ENCODE results near the gene TM6SF1. TPM values are rescaled to one million over a fixed set of nuclear protein-coding genes. Genes with fewer than 3 reads are reported as not detected.
"Not testable (repeated sequence)": the region's sequence is repeated elsewhere in the genome, so short reads cannot be mapped to it uniquely, and the experiment has no call there.

Gene TM6SF1
- total RNA-seq, 4 donors from 2014 or later: 7.1 to 49.1 (median 13.7) TPM

DNA sequence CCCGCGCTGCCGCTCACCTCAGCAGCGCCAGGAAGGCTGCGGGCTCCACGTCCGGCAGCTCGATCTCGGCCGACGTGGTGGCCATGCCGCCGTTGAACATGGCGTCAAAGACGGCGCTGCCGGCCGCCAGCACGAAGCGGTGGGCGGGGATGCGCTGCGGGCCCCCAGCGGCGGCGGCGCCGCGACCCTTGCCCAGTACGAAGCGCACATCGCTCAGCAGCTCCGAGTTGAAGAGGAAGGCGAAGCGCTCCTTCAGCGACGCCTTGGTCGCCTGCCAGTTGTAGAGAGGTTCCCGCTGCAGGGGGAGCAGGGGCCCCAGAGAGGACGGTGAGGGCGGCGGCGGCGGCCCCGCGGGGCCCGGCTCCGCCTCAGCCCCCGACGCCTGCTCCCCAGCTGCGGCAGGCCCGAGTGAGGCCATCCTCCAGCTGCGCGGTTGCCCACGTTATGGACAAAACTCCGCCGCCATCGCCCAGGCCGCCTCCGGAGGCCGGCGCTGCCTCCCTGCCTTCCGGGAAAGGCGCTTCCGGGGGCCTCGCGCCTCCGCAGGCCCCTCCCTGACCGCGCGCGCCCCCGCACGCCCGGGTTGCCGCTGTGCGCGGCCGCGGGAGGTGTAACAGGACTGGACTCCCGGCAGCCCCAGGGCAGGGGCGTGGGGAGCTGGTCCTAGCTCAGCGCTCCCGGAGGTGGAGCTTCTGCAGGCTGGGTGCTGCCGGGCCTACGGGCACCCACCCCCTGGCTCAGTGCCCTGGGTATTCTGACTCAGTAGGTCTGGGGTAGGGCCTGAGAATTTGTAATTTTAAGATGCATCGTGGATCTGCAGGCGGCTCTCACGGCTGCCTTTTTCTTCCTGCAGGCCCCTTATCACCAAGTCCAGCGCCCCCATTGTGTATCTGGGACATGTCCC lies 40.5 kb upstream of the TM6SF1 start, which contains the start of gene BTBD1:
TSS of gene BTBD1 (minus strand) at position 519 of the 904 bp plus-strand sequence. CDS start at position 418, 101 bp downstream.
- Histone ChIP-seq H3K4me1 (peaks cover 33 to 40% of the 10 kb centered on the region in 2 donors), H3K36me3 (no peaks in the 10 kb centered on the region)
- in situ Hi-C loops (cut with MboI; ENCODE audit: low sequenced_read_pairs in 4 of 4): no loop called here

DNA sequence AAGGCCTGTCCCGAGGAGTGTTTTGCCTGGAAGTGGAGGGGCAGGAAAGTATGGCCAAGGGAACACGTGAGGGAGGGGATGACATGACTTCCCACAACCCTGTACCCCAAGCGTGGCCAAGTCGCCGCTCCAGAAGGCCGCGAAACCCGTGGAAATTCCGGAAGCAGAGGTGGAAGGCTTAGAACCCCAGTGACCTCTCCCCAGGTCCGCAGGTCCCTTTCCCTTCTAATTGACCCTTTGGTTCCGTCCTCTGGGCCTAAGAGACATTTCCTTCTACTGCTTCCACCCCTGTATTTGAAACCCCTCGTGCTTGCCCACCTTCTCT lies 39.8 kb upstream of the TM6SF1 start:
- H3K27ac ChIP-seq: peak overlapping the region; percentile 87 to 98 (median 96)
- H3K27me3 ChIP-seq: no peaks in the 10 kb centered on the region
- in situ Hi-C loops (cut with MboI; ENCODE audit: low sequenced_read_pairs in 4 of 4): no loop called here
- peak overlapping the region; percentile 78 to 84 (median 80) for H3K4me3 ChIP-seq
- DNase-seq: no peak
- TF ChIP-seq, protein P1, sequence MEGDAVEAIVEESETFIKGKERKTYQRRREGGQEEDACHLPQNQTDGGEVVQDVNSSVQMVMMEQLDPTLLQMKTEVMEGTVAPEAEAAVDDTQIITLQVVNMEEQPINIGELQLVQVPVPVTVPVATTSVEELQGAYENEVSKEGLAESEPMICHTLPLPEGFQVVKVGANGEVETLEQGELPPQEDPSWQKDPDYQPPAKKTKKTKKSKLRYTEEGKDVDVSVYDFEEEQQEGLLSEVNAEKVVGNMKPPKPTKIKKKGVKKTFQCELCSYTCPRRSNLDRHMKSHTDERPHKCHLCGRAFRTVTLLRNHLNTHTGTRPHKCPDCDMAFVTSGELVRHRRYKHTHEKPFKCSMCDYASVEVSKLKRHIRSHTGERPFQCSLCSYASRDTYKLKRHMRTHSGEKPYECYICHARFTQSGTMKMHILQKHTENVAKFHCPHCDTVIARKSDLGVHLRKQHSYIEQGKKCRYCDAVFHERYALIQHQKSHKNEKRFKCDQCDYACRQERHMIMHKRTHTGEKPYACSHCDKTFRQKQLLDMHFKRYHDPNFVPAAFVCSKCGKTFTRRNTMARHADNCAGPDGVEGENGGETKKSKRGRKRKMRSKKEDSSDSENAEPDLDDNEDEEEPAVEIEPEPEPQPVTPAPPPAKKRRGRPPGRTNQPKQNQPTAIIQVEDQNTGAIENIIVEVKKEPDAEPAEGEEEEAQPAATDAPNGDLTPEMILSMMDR (IDR thresholded peaks at IDR 0.05 in 4 of 5, conservative IDR thresholded peaks at IDR 0.05 in 1 of 5): no peak
- no peak for TF ChIP-seq POLR2A (IDR thresholded peaks at IDR 0.05)
- H3K4me1 ChIP-seq: peaks cover 27 to 34% of the 10 kb centered on the region in 2 donors
- H3K36me3 ChIP-seq: no peaks in the 10 kb centered on the region
- H3K9me3 ChIP-seq: no peaks in the 10 kb centered on the region
- intact Hi-C loops (cut with DNase I; ENCODE audit: low total_unique reads): loop anchor here (5.0 kb wide), 1 partner anchor 260 kb away; the partner anchor contains the start of genes FSD2 and WHAMM
- no peak for ATAC-seq

More for the DNA sequence above, 40.5 kb upstream of the TM6SF1 start, which contains the start of gene BTBD1:
- intact Hi-C loops (cut with DNase I; ENCODE audit: low total_unique reads): loop anchor here (5.0 kb wide), 1 partner anchor 260 kb away; the partner anchor contains the start of genes FSD2 and WHAMM
- no peaks in the 10 kb centered on the region for H3K9me3 ChIP-seq
- peak within 1 kb of the TSS; percentile 78 to 84 (median 80) for H3K4me3 ChIP-seq
- peak within 1 kb of the TSS; percentile 87 to 98 (median 96) for H3K27ac ChIP-seq
- H3K27me3 ChIP-seq: no peaks in the 10 kb centered on the region
- peak; percentile 76 to 81 for ATAC-seq
- TF ChIP-seq POLR2A (IDR thresholded peaks at IDR 0.05): peak; percentile 98
- TF ChIP-seq, protein P1 (IDR thresholded peaks at IDR 0.05 in 4 of 5, conservative IDR thresholded peaks at IDR 0.05 in 1 of 5): peak in 2 of 5 experiments; percentile 9 to 24
- peak; percentile 81 to 93 for DNase-seq

GRCh38 chr15:83068054-83068453 lies 39.4 kb upstream of the TM6SF1 start:
- in situ Hi-C loops (cut with MboI; ENCODE audit: low sequenced_read_pairs in 4 of 4) (no loop called here), intact Hi-C loops (cut with DNase I; ENCODE audit: low total_unique reads) (loop anchor here (5.0 kb wide), 1 partner anchor 261 kb away; the partner anchor contains the start of genes FSD2 and WHAMM)

GRCh38 chr15:83069211-83069642 lies 38.2 kb upstream of the TM6SF1 start:
- H3K4me1 ChIP-seq: peaks cover 10 to 18% of the 10 kb centered on the region in 2 donors
- DNase-seq; H3K9me3 ChIP-seq; H3K27ac ChIP-seq; H3K4me3 ChIP-seq; H3K36me3 ChIP-seq; in situ Hi-C loops (cut with MboI; ENCODE audit: low sequenced_read_pairs in 4 of 4); ATAC-seq; H3K27me3 ChIP-seq: not testable (repeated sequence)
- intact Hi-C loops (cut with DNase I; ENCODE audit: low total_unique reads): loop anchor here (5.0 kb wide), 1 partner anchor 262 kb away; the partner anchor contains the start of genes FSD2 and WHAMM

More at GRCh38 chr15:83068054-83068453, 39.4 kb upstream of the TM6SF1 start:
- no peak for DNase-seq
- TF ChIP-seq POLR2A (IDR thresholded peaks at IDR 0.05): no peak
- TF ChIP-seq, protein P1 (IDR thresholded peaks at IDR 0.05 in 4 of 5, conservative IDR thresholded peaks at IDR 0.05 in 1 of 5): no peak
- peaks cover 22 to 29% of the 10 kb centered on the region in 2 donors for H3K4me1 ChIP-seq
- no peaks in the 10 kb centered on the region for H3K27me3 ChIP-seq
- no peaks in the 10 kb centered on the region for H3K9me3 ChIP-seq
- H3K36me3 ChIP-seq: no peaks in the 10 kb centered on the region
- H3K27ac ChIP-seq: peak overlapping the region; percentile 87 to 98 (median 96)
- ATAC-seq: no peak
- no peak overlapping the region for H3K4me3 ChIP-seq

All from gastrocnemius medialis (tissue), 4 donors.